Epithelial cell of esophagus (primary cell): ENCODE results near the gene COQ8A.

ENCODE experiments used
- DNase-seq: peaks from one replicate; pipeline ENCODE4 v3.0.0; 2010; ENCODE audit warnings: low read depth
- H3K4me3 ChIP-seq: 2 replicates; pipeline ENCODE4 v1.5.1; 2011; ENCODE audit warnings: mild to moderate bottlenecking, low read length, control low read depth
- TF ChIP-seq, protein P1 (sequence below): IDR thresholded peaks from 2 replicates; pipeline ENCODE4 v1.5.1; 2011; ENCODE audit warnings: low read depth, mild to moderate bottlenecking, low read length, control low read depth, inconsistent platforms; ENCODE audit not compliant: insufficient read depth; ENCODE audit errors: missing control alignments

Gene COQ8A

GRCh38 chr1:226980565-226981385 is 40.7 kb downstream of the COQ8A start:
- no peak for DNase-seq
- H3K4me3 ChIP-seq: no peak overlapping the region
- TF ChIP-seq, protein P1, sequence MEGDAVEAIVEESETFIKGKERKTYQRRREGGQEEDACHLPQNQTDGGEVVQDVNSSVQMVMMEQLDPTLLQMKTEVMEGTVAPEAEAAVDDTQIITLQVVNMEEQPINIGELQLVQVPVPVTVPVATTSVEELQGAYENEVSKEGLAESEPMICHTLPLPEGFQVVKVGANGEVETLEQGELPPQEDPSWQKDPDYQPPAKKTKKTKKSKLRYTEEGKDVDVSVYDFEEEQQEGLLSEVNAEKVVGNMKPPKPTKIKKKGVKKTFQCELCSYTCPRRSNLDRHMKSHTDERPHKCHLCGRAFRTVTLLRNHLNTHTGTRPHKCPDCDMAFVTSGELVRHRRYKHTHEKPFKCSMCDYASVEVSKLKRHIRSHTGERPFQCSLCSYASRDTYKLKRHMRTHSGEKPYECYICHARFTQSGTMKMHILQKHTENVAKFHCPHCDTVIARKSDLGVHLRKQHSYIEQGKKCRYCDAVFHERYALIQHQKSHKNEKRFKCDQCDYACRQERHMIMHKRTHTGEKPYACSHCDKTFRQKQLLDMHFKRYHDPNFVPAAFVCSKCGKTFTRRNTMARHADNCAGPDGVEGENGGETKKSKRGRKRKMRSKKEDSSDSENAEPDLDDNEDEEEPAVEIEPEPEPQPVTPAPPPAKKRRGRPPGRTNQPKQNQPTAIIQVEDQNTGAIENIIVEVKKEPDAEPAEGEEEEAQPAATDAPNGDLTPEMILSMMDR: no peak

DNA sequence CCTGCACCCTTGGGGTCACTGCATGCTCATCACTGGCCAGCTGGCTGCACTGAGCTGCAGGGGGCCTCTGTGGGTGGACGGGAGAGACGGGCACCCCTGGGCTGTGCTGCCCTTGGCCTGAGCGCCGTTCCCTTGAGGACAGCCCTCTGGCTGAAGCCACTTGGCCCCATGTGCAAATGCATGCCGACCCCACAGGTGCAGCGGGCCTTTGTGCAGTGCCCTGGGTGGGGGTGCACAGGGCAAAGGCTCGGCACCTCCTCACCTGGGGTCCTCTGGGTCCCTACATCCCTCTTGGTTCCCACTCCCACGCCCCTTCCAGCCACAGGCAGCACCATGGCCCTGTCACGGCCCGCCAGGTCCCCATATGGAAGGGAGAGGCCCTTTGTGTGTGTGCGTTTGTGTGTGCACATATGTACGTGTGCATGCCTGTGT is 41.3 kb downstream of the COQ8A start:
- DNase-seq: no peak
- H3K4me3 ChIP-seq: no peak overlapping the region
- TF ChIP-seq, protein P1: no peak

DNA sequence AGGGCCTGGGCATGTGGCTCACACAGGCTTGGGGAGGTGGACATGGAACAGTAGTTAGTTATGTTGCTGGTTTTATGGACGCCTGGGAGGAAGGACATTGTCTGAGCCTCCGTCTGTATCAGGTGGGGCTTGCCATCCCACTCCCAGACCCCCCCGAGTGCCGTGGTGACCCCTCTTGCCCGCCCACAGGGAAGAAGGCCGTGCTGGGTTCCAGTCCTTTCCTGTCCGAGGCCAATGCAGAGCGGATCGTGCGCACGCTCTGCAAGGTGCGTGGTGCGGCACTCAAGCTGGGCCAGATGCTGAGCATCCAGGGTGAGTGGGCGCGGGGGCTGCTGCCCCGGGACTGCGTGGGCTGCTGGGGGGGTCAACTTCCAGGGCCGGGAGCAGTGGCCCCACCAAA is 41.7 kb downstream of the COQ8A start:
- H3K4me3 ChIP-seq: no peak overlapping the region
- TF ChIP-seq, protein P1: no peak
- DNase-seq: no peak

- no peak for DNase-seq
- TF ChIP-seq, protein P1: no peak
Measured at GRCh38 chr1:226982451-226983177, 42.5 kb downstream of the COQ8A start.

DNA sequence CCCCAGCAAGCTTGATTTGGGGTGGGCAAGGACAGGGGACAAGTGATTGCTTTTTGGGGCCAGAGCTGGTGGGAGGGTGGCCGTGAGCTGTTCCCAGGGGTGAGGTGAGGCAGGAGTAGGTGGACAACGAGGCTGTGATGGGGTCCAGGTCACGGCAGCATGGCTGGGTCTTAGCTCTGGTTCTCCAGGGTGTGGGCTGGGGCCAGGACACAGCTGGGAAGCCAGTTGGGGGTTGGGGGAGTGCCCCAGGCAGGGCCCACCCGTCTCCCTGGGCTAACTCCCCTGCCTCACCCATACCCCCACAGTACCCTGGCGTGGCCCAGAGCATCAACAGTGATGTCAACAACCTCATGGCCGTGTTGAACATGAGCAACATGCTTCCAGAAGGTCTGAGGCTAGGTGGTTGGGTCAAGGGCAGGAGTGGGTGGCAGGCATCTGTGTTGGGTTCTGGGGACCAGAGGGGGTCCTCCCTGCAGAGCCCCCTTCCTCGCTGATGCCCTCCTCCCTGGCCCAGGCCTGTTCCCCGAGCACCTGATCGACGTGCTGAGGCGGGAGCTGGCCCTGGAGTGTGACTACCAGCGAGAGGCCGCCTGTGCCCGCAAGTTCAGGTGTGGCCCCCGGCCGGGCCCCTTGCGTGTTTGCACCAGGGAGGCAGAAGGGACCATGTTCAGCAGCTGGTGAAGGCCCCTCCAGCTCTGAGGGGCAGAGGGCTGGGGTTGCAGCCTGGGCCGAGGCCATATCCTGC is 43.3 kb downstream of the COQ8A start:
- DNase-seq: no peak
- H3K4me3 ChIP-seq: no peak overlapping the region
- TF ChIP-seq, protein P1: no peak

More at GRCh38 chr1:226982451-226983177, 42.5 kb downstream of the COQ8A start:
- H3K4me3 ChIP-seq: no peak overlapping the region

GRCh38 chr1:226983992-226984364 is 43.9 kb downstream of the COQ8A start:
- H3K4me3 ChIP-seq: no peak overlapping the region
- TF ChIP-seq, protein P1: no peak
- DNase-seq: no peak
